Ishikawa (cell line): ENCODE measurements around the gene ACSBG1.

Experiments
- CEBPB ChIP-seq: IDR thresholded peaks from 2 replicates; pipeline ENCODE4 v1.6.1; 2012
- CREB1 ChIP-seq: IDR thresholded peaks from 2 replicates; pipeline ENCODE4 v1.6.1; 2012; ENCODE audit warnings: low read depth
- EGR1 ChIP-seq: IDR thresholded peaks from 2 replicates; pipeline ENCODE4 v1.6.1; 2012
- EP300 ChIP-seq: IDR thresholded peaks from 2 replicates; pipeline ENCODE4 v1.6.1; 2012; ENCODE audit warnings: borderline replicate concordance
- FOXM1 ChIP-seq: IDR thresholded peaks from 2 replicates; pipeline ENCODE4 v1.6.1; 2012; ENCODE audit warnings: low read depth, borderline replicate concordance
- NFIC ChIP-seq: IDR thresholded peaks from 2 replicates; pipeline ENCODE4 v1.6.1; 2012
- RAD21 ChIP-seq: IDR thresholded peaks from 2 replicates; pipeline ENCODE4 v1.6.1; 2012; ENCODE audit warnings: low read depth
- TAF1 ChIP-seq: IDR thresholded peaks from 2 replicates; pipeline ENCODE4 v1.6.1; 2012; ENCODE audit warnings: low read depth, mild to moderate bottlenecking
- TCF12 ChIP-seq: IDR thresholded peaks from 2 replicates; pipeline ENCODE4 v1.6.1; 2012; ENCODE audit warnings: low read depth
- TEAD4 ChIP-seq: IDR thresholded peaks from 2 replicates; pipeline ENCODE4 v1.6.1; 2012
- USF1 ChIP-seq: IDR thresholded peaks from 2 replicates; pipeline ENCODE4 v1.6.1; 2012
- YY1 ChIP-seq: IDR thresholded peaks from 2 replicates; pipeline ENCODE4 v1.6.1; 2012; ENCODE audit warnings: low read depth
- ZBTB7A ChIP-seq: IDR thresholded peaks from 2 replicates; pipeline ENCODE4 v1.6.1; 2012; ENCODE audit warnings: low read depth
- TF ChIP-seq, protein P1 (sequence below): IDR thresholded peaks from 2 replicates; pipeline ENCODE4 v1.6.1; 2012
- TF ChIP-seq, protein P2 (sequence below): IDR thresholded peaks from 2 replicates; pipeline ENCODE4 v1.6.1; 2012; ENCODE audit warnings: low read depth, mild to moderate bottlenecking

Gene ACSBG1

DNA sequence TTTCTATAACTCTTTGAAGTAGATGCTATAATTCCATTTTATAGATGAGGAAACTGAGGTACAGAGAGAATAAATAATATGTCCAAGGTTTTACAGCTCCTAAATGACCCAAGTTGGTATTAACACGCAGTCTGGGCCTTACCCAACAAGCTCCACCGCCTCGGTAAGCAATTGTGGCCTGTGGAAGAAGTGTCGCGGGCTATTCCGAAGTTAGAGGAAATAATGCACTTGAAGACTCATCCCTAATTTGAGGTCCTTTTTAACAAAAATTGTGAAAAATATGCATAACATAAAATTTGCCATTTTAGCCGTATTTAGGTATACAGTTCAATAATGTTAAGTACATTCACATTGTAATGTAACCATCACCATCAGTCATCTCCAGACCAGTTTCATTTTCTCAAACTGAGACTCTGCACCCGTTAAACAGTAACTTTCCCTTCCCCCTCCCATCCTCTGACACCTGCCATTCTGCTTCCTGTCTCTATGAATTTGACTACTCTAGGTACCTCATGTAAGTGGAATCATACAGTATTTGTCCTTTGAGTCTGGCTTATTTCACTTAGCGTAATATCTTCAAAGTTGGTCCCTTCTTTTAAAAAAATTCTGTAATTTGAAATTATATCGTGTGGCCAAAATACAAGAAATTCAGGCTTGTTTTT lies 67.0 kb downstream of the ACSBG1 start:
- TF ChIP-seq YY1 (no peak), TEAD4 (no peak), CEBPB (no peak), FOXM1 (no peak), EP300 (no peak), ZBTB7A (no peak), EGR1 (no peak), USF1 (no peak), TCF12 (no peak), TAF1 (no peak), NFIC (no peak), RAD21 (no peak), CREB1 (no peak)
- TF ChIP-seq, protein P1, sequence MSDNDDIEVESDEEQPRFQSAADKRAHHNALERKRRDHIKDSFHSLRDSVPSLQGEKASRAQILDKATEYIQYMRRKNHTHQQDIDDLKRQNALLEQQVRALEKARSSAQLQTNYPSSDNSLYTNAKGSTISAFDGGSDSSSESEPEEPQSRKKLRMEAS: no peak
- TF ChIP-seq, protein P2, sequence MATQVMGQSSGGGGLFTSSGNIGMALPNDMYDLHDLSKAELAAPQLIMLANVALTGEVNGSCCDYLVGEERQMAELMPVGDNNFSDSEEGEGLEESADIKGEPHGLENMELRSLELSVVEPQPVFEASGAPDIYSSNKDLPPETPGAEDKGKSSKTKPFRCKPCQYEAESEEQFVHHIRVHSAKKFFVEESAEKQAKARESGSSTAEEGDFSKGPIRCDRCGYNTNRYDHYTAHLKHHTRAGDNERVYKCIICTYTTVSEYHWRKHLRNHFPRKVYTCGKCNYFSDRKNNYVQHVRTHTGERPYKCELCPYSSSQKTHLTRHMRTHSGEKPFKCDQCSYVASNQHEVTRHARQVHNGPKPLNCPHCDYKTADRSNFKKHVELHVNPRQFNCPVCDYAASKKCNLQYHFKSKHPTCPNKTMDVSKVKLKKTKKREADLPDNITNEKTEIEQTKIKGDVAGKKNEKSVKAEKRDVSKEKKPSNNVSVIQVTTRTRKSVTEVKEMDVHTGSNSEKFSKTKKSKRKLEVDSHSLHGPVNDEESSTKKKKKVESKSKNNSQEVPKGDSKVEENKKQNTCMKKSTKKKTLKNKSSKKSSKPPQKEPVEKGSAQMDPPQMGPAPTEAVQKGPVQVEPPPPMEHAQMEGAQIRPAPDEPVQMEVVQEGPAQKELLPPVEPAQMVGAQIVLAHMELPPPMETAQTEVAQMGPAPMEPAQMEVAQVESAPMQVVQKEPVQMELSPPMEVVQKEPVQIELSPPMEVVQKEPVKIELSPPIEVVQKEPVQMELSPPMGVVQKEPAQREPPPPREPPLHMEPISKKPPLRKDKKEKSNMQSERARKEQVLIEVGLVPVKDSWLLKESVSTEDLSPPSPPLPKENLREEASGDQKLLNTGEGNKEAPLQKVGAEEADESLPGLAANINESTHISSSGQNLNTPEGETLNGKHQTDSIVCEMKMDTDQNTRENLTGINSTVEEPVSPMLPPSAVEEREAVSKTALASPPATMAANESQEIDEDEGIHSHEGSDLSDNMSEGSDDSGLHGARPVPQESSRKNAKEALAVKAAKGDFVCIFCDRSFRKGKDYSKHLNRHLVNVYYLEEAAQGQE: no peak

DNA sequence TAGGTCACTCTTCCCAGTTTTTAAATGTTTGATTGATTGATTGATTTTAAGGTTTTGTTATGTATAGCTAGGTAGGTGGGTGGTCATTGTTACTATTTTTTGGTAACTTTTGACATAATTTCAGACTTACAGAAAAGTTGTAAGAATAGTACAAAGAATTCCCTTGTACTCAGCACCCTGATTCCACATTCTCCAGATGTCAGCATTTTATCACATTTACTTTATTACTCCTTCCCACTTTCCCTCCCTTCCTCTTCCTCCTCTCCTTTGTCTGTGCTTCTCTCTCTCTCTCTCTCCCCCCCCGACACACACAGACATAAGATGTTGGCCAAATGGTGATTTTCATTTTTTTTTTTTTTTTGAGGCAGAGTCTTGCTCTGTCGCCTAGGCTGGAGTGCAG lies 70.4 kb downstream of the ACSBG1 start:
- TF ChIP-seq FOXM1 (no peak), CREB1 (no peak), TEAD4 (no peak), CEBPB (no peak), ZBTB7A (no peak), RAD21 (no peak), TCF12 (no peak), YY1 (no peak)
- TF ChIP-seq, protein P1: no peak
- TF ChIP-seq, protein P2: no peak

DNA sequence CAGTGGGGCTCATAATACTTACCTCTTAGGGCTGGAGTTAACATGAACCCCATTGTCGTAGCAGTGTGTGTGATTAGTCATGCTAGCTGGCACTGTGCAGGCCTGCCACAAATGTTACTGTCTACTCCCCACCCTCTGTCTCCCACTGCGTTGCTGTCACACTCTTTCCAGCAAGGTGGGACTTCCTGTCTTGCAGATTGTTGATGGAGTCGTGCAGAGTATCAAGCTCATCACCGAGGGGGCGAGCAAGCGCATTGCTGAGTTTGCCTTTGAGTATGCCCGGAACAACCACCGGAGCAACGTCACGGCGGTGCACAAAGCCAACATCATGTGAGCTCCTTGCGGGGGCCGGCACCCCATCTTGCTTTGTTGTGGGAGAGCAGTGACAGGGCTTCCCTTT lies 72.3 kb downstream of the ACSBG1 start:
- TF ChIP-seq CEBPB (no peak), YY1 (no peak), TCF12 (no peak), ZBTB7A (no peak), CREB1 (no peak), USF1 (no peak), EP300 (no peak), FOXM1 (no peak), RAD21 (no peak), TAF1 (no peak), EGR1 (no peak), TEAD4 (no peak), NFIC (no peak)
- TF ChIP-seq, protein P2: no peak
- TF ChIP-seq, protein P1: no peak

DNA sequence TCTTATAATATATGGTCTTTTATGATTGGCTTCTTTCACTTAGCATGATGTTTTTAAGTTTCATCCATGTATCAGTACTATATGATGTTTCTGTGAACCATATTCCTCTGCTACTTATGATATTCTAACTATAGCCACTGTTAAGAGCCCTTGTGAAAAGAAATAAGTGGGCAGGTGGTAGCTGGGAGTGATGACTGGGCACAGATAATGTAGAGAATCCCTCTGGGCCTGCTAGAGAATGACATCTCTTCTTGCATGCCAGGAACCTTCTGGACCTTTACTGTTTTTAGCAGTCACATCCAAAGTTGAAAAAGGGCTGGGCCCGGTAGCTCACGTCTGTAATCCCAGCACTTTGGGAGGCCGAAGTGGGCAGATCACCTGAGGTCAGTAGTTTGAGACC lies 75.0 kb downstream of the ACSBG1 start:
- TF ChIP-seq EGR1 (no peak), TAF1 (no peak), YY1 (no peak), EP300 (no peak), NFIC (no peak), TCF12 (no peak), TEAD4 (no peak), FOXM1 (no peak), RAD21 (no peak), ZBTB7A (no peak), CEBPB (no peak), CREB1 (no peak), USF1 (no peak)
- TF ChIP-seq, protein P2: no peak
- TF ChIP-seq, protein P1: no peak
